SH-SY5Y (cell line): Measurements from ENCODE around the gene FNIP1.

Source experiments
- GATA2 ChIP-seq: IDR thresholded peaks from 2 replicates; pipeline ENCODE4 v1.6.1; 2011; ENCODE audit warnings: mild to moderate bottlenecking, low read depth, low read length
- GATA3 ChIP-seq: IDR thresholded peaks from 2 replicates; pipeline ENCODE4 v1.6.1; 2011; ENCODE audit warnings: low read depth, mild to moderate bottlenecking, low read length, moderate library complexity

DNA sequence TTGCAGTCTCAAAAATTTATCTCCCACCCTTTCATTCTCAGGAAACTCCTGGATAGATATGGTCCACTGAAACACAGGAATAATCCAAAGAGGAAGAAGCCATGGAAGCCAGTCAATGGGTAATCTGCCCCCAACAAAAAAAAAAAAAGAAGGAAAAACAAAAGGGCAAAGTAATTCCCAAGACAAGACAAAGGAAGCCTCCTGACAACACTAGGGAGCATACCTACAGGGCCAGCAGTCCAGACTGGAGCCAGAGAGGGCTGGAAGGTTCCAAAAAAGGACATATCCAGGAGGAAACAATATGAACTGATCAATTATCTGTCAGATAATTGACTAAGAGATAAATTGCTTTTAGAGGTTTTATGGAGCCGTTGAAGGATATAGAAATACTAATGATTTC lies 12.9 kb downstream of the FNIP1 start:
- TF ChIP-seq GATA3 (no peak), GATA2 (no peak)
